HL-60 (cell line): ENCODE measurements around the gene GAS1.

Experiments
- DNase-seq, 2 experiments: peaks; one replicate each; pipeline ENCODE4 v3.0.0-alpha.2; 2010 to 2020; ENCODE audit warnings: low read depth in 1 of 2, low spot score in 1 of 2
- H3K27ac ChIP-seq: fragments of 250-450 bp; sonication (Bioruptor Pico); replicated peaks from 2 replicates; pipeline ENCODE4 v1.5.1; 2020; ENCODE audit warnings: mild to moderate bottlenecking, moderate library complexity
- H3K27me3 ChIP-seq: fragments of 250-450 bp; sonication (Bioruptor Pico); 2 replicates; pipeline ENCODE4 v1.5.1; 2021; ENCODE audit warnings: mild to moderate bottlenecking, moderate library complexity; ENCODE audit not compliant: insufficient read depth, poor library complexity, severe bottlenecking
- H3K4me3 ChIP-seq: replicated peaks from 2 replicates; pipeline ENCODE4 v1.5.1; 2011; ENCODE audit warnings: mild to moderate bottlenecking, control low read depth, low read length; ENCODE audit not compliant: insufficient read depth
- CTCF ChIP-seq: IDR thresholded peaks from one replicate; pipeline ENCODE4 v1.5.1; 2011; ENCODE audit warnings: low read length, control low read depth, inconsistent platforms; ENCODE audit not compliant: insufficient read depth
- GABPA ChIP-seq: IDR thresholded peaks from 2 replicates; pipeline ENCODE4 v1.6.1; 2012; ENCODE audit warnings: low read depth
- POLR2AphosphoS5 ChIP-seq: IDR thresholded peaks from 2 replicates; pipeline ENCODE4 v1.6.1; 2012; ENCODE audit warnings: low read depth
- SPI1 ChIP-seq: IDR thresholded peaks from 2 replicates; pipeline ENCODE4 v1.6.1; 2012; ENCODE audit warnings: low read depth, mild to moderate bottlenecking, borderline replicate concordance
- TF ChIP-seq, protein P1 (sequence below): IDR thresholded peaks from 2 replicates; pipeline ENCODE4 v1.6.1; 2012; ENCODE audit warnings: low read depth; ENCODE audit not compliant: insufficient replicate concordance

GAS1 gene

DNA sequence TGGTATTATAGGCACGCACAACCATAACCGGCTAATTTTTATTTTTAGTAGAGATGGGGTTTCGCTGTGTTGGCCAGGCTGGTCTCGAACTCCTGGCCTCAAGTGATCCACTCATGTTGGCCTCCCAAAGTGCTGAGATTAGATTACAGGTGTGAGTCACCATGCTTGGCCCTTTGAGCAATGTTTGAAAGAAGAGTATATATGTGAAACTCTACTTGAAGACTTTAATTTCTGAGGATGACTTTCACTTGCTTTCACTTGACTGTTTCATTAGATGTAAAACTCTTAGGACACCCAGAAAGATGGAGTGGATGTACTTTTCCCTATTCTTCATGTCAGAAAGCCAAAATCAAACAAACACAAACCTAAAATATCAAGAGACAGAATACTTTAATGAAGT lies 43.8 kb upstream of the GAS1 start:
- Histone ChIP-seq H3K27me3 (peaks cover 2% of the 10 kb centered on the region), H3K4me3 (no peak overlapping the region), H3K27ac (no peak overlapping the region)
- no peak for DNase-seq
- TF ChIP-seq GABPA (no peak), SPI1 (no peak), POLR2AphosphoS5 (no peak), CTCF (no peak)
- TF ChIP-seq, protein P1, sequence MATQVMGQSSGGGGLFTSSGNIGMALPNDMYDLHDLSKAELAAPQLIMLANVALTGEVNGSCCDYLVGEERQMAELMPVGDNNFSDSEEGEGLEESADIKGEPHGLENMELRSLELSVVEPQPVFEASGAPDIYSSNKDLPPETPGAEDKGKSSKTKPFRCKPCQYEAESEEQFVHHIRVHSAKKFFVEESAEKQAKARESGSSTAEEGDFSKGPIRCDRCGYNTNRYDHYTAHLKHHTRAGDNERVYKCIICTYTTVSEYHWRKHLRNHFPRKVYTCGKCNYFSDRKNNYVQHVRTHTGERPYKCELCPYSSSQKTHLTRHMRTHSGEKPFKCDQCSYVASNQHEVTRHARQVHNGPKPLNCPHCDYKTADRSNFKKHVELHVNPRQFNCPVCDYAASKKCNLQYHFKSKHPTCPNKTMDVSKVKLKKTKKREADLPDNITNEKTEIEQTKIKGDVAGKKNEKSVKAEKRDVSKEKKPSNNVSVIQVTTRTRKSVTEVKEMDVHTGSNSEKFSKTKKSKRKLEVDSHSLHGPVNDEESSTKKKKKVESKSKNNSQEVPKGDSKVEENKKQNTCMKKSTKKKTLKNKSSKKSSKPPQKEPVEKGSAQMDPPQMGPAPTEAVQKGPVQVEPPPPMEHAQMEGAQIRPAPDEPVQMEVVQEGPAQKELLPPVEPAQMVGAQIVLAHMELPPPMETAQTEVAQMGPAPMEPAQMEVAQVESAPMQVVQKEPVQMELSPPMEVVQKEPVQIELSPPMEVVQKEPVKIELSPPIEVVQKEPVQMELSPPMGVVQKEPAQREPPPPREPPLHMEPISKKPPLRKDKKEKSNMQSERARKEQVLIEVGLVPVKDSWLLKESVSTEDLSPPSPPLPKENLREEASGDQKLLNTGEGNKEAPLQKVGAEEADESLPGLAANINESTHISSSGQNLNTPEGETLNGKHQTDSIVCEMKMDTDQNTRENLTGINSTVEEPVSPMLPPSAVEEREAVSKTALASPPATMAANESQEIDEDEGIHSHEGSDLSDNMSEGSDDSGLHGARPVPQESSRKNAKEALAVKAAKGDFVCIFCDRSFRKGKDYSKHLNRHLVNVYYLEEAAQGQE = no peak

DNA sequence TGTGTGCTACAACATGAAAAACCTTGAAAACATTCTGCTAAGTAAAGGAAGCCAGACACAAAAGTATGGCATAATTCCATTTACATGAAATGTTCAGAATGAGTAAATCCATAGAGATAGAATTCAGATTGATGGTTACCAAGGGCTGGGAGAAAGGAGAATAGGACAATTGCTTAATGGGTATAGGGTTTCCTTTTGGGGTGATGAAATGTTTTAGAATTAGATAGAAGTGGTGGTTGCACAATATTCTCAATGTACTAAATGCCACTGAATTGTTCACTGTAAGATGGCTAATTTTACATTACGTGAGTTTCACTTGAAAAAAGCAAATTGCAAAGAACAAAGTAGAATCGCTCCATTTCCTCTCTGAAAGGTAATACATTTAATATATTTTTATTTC lies 43.0 kb upstream of the GAS1 start:
- TF ChIP-seq POLR2AphosphoS5 = no peak
- TF ChIP-seq SPI1 = no peak
- TF ChIP-seq, protein P1 = no peak
- no peak for TF ChIP-seq GABPA
- TF ChIP-seq CTCF = no peak
- no peak overlapping the region for H3K4me3 ChIP-seq
- no peak overlapping the region for H3K27ac ChIP-seq
- H3K27me3 ChIP-seq = peaks cover 2% of the 10 kb centered on the region
- DNase-seq = no peak

DNA sequence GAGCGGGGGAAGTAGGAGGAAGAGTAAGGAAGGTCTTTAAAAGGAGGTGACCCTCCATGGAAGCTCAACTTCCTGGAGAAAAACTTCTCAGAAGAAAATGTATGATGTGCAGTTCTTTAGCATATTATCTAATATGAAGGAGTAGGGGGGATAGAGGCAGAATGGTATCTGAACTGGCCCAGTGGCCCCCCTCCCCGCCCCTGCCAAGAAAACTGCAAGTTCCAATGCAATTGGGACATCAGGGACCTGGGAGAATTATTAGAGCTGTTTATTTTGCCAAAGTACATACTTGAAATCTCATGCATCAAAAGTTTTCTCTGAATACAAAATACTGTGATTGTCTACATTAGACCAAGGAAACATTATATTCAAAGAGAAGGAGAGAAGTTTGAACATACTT lies 40.6 kb upstream of the GAS1 start:
- no peak for TF ChIP-seq GABPA
- TF ChIP-seq CTCF = no peak
- TF ChIP-seq, protein P1 = no peak
- TF ChIP-seq SPI1 = no peak
- TF ChIP-seq POLR2AphosphoS5 = no peak
- H3K4me3 ChIP-seq = no peak overlapping the region

More for the DNA sequence above, 40.6 kb upstream of the GAS1 start:
- Histone ChIP-seq H3K27ac (no peak overlapping the region), H3K27me3 (no peaks in the 10 kb centered on the region)
- DNase-seq = no peak
